Activated B cell treated with CpG ODN at 0.5 μM for 24 hours (primary cell): ENCODE measurements around the gene SEPTIN10. TPM values are rescaled to one million over a fixed set of nuclear protein-coding genes. Genes with fewer than 3 reads are reported as not detected.

Source experiments
- ATAC-seq: fragments of 200-7000 bp; cut with Tn5 transposase; one replicate; pipeline ENCODE4 v1.10.0; 2021; ENCODE audit warnings: low read depth, mild to moderate bottlenecking, moderate library complexity
- CTCF ChIA-PET: fragments of 350-600 bp; sonication (Branson Sonifier 250); formaldehyde crosslinking; loops from one replicate; lab custom pipeline; 2021; ENCODE audit warnings: antibody characterized with exemption; lab: Charles Lee
- POLR2A ChIA-PET: fragments of 350-600 bp; sonication (Branson Sonifier 250); formaldehyde crosslinking; loops from one replicate; lab custom pipeline; 2021; ENCODE audit warnings: antibody characterized with exemption; lab: Charles Lee
- DNase-seq: peaks from one replicate; pipeline ENCODE4 v3.0.0; 2022
- H3K27ac Mint-ChIP-seq: one replicate; pipeline ENCODE4 v1.8.0; 2020; ENCODE audit warnings: mixed read lengths
- H3K27me3 Mint-ChIP-seq: one replicate; pipeline ENCODE4 v1.8.0; 2021; ENCODE audit warnings: mixed read lengths
- H3K36me3 Mint-ChIP-seq: one replicate; pipeline ENCODE4 v1.8.0; 2021; ENCODE audit warnings: low read depth, mixed read lengths
- H3K4me1 Mint-ChIP-seq: one replicate; pipeline ENCODE4 v1.8.0; 2021; ENCODE audit warnings: mixed read lengths
- H3K4me3 Mint-ChIP-seq: one replicate; pipeline ENCODE4 v1.8.0; 2020; ENCODE audit warnings: mild to moderate bottlenecking, mixed read lengths
- H3K9me3 Mint-ChIP-seq: one replicate; pipeline ENCODE4 v1.8.0; 2020; ENCODE audit warnings: mixed read lengths
- CTCF ChIP-seq: fragments of 200-600 bp; IDR thresholded peaks from one replicate; pipeline ENCODE4 v1.8.0; 2022; ENCODE audit warnings: antibody characterized with exemption, mild to moderate bottlenecking
- intact Hi-C: fragments of 100-400 bp; cut with micrococcal nuclease; formaldehyde crosslinking; loops from one replicate; pipeline ENCODE4 v1.15.1; 2024
- total RNA-seq: library from RNA; stranded (reverse); gene quantifications from 2 replicates; pipeline ENCODE4 v1.2.3, GENCODE V29; 2022

SEPTIN10 gene
- total RNA-seq, 1 donor from 2014 or later: 0.35 TPM

GRCh38 chr2:109597283-109597682, 16.5 kb downstream of the SEPTIN10 start:
- no peaks in the 10 kb centered on the region for H3K4me1 Mint-ChIP-seq
- DNase-seq (no peak), ATAC-seq (no peak)
- no peaks in the 10 kb centered on the region for H3K36me3 Mint-ChIP-seq
- H3K27ac Mint-ChIP-seq: no peak overlapping the region
- peaks cover 2% of the 10 kb centered on the region for H3K27me3 Mint-ChIP-seq
- H3K9me3 Mint-ChIP-seq: no peaks in the 10 kb centered on the region
- intact Hi-C loops: no loop called here
- ChIA-PET POLR2A (no interaction called here), CTCF (no interaction called here)
- TF ChIP-seq CTCF: no peak
- H3K4me3 Mint-ChIP-seq: no peak overlapping the region

GRCh38 chr2:109595644-109596043, 18.1 kb downstream of the SEPTIN10 start:
- H3K9me3 Mint-ChIP-seq: no peaks in the 10 kb centered on the region
- H3K4me1 Mint-ChIP-seq: no peaks in the 10 kb centered on the region
- ChIA-PET POLR2A (no interaction called here), CTCF (no interaction called here)
- H3K4me3 Mint-ChIP-seq: no peak overlapping the region
- ATAC-seq (no peak), DNase-seq (no peak)
- TF ChIP-seq CTCF: no peak
- no peaks in the 10 kb centered on the region for H3K36me3 Mint-ChIP-seq
- intact Hi-C loops: no loop called here
- no peaks in the 10 kb centered on the region for H3K27me3 Mint-ChIP-seq
- H3K27ac Mint-ChIP-seq: no peak overlapping the region

GRCh38 chr2:109594246-109594885, 19.4 kb downstream of the SEPTIN10 start:
- Mint-ChIP-seq H3K36me3 (no peaks in the 10 kb centered on the region), H3K4me3 (no peak overlapping the region), H3K27ac (no peak overlapping the region), H3K9me3 (no peaks in the 10 kb centered on the region), H3K4me1 (no peaks in the 10 kb centered on the region), H3K27me3 (no peaks in the 10 kb centered on the region)
- ChIA-PET POLR2A (no interaction called here), CTCF (no interaction called here)
- no peak for DNase-seq
- TF ChIP-seq CTCF: no peak
- intact Hi-C loops: no loop called here
- ATAC-seq: no peak

GRCh38 chr2:109592905-109593304, 20.9 kb downstream of the SEPTIN10 start:
- intact Hi-C loops: no loop called here
- no peaks in the 10 kb centered on the region for H3K36me3 Mint-ChIP-seq
- no peak for DNase-seq
- ChIA-PET POLR2A (no interaction called here), CTCF (no interaction called here)
- no peaks in the 10 kb centered on the region for H3K27me3 Mint-ChIP-seq
- no peaks in the 10 kb centered on the region for H3K9me3 Mint-ChIP-seq
- TF ChIP-seq CTCF: no peak
- no peak overlapping the region for H3K4me3 Mint-ChIP-seq
- no peak for ATAC-seq
- H3K27ac Mint-ChIP-seq: no peak overlapping the region
- H3K4me1 Mint-ChIP-seq: no peaks in the 10 kb centered on the region

GRCh38 chr2:109591206-109591605, 22.6 kb downstream of the SEPTIN10 start:
- no peaks in the 10 kb centered on the region for H3K9me3 Mint-ChIP-seq
- DNase-seq (no peak), ATAC-seq (no peak)
- POLR2A ChIA-PET: no interaction called here
- no peak for TF ChIP-seq CTCF
- H3K4me3 Mint-ChIP-seq: no peak overlapping the region
- H3K27ac Mint-ChIP-seq: no peak overlapping the region
- no peaks in the 10 kb centered on the region for H3K36me3 Mint-ChIP-seq
- H3K4me1 Mint-ChIP-seq: no peaks in the 10 kb centered on the region
- H3K27me3 Mint-ChIP-seq: no peaks in the 10 kb centered on the region
- intact Hi-C loops: no loop called here
- CTCF ChIA-PET: no interaction called here
